ENCODE results near the gene OR6K2.

OR6K2 gene

GRCh38 chr1:158681606-158682005 lies 18.8 kb downstream of the OR6K2 start:
- DNase-seq: no peak

DNA sequence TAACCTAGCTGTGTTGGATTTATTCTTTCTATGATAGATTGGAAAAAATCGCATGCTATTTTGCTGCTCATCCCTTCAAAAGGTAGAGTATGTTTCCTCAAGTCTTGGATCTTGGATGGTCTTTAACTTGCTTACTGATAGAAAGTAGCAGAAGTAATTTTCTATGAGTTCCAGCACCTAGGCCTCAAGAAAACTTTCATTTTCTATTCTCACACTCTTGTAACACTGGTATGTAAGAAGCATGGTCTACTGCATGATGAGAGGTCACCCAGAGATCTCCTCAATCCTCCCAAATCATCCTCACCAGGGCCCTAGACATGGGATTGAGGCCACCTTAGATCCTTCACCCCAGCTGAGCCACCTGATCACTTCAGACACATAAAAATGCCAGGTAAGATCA lies 21.2 kb downstream of the OR6K2 start:
- no peak for DNase-seq

GRCh38 chr1:158675563-158676323 lies 24.7 kb downstream of the OR6K2 start:
- no peak for DNase-seq

DNA sequence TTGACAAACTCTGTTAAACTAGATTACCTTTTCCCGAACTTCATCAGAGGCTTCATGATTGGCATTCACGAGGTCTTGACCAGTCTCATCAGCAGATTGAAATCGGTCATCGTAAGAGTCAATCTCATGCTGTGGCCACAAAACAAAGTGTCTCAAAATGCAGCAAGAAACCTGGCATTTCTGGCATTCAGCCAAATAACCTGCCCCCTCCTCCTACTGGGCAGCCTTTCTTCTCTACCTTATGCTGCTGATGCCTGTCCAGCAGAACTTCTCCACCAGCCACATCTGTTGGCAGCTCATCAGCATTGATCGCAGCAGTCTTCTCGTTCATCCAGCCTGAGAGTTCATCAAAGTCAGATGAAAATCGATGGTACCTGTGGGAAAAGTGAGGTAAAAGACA lies 26.1 kb downstream of the OR6K2 start:
- no peak for DNase-seq

DNA sequence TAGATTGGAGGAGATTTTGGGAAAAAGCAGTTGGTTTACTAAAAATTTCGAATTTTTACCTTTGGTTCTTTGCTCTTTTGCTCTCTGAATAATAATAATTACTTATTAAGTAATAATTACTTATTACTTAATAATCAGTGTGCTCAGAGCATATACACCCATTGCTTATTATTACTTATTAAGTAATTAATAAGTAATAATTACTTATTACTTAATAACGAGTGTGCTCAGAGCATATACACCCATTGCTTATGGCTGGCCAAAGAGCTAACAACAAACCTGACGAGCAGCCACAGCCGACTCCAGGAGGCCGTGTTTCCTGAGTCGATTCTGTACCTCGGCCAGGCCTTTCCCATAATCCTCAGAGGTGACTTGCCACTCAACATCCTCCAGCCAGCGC lies 34.4 kb downstream of the OR6K2 start:
- DNase-seq: no peak

DNA sequence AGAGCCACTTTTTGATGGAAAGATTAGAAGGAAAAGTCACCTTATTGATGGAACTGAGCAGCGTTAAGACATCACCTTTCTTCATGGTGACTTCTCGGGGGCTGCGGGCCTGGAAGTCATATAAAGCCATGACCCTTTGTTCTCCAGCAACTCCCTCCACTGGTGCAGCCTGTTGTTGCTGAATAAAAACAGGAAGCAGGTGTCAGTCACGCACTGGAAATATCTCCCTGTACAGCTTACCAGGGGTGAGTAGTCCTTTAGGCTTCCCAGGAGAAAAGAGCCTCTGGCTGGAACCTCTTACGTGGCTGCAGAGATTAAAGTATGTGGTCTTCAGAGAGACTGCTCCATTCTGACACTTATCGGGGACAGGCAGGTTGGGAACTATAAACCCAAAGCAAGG lies 45.9 kb downstream of the OR6K2 start:
- no peak for DNase-seq

- DNase-seq: no peak
These were observed 46.4 kb downstream of the OR6K2 start for GRCh38 chr1:158654086-158654485.

DNA sequence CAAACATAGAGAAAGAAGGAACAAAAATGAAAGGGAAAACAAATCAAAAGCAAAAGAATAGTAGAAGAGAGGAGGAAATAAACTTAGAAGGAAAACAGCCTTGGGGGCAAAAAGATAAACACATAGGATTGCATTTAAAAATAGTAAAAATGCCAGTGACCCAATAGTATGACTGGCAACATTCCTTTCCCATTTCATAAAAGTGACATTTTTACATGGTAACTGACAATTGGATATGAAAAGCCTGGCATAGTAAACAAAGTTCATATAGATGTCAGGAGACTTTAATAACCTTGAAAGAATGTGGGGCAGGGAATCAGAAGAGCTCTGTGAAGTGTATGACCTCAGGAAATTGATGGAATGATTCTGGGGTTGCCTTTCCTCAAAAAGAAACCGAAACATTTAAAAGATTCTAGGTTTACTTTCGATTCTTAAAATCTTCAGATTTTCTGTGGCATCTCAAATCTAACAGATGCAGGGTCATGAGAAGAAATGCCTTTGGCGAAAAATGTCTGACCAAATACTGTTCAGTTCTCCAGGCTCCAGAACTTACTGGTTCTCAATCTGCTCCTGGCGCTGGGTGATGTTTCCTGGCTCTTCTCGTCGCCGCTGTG lies 47.6 kb downstream of the OR6K2 start:
- DNase-seq: no peak
